ENCODE data around the gene MARK2. TPM values are rescaled to one million over a fixed set of nuclear protein-coding genes. Genes with fewer than 3 reads are reported as not detected.

MARK2 gene
- total RNA-seq, 2 donors from 2014 or later = 20.2 to 25.5 TPM

DNA sequence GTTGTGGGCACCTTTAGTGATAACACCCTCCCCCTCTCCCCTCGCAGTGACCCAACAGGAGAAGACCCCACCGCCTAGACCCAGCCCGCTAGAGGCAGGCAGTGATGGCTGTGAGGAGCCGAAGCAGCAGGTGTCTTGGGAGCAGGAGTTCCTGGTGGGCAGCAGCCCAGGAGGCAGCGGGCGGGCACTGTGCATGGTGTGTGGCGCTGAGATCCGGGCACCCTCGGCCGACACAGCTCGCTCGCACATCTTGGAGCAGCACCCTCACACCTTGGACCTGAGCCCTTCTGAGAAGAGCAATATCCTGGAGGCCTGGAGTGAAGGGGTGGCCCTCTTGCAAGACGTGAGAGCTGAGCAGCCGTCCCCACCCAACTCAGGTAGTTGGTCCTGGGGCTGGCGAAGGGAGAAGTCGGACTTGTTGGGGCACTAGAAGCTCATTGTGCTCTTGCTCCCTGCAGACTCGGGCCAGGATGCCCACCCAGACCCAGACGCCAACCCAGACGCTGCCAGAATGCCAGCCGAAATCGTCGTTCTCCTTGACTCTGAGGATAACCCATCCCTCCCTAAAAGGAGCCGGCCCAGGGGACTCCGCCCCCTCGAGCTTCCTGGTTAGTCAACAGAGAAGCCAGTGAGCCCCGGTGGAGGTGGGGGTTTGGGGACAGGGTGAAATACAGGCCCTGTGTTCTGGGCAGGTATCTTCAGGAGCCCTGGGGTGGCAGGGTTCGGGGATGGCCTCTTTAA is 21.0 kb upstream of the MARK2 start:
- Histone ChIP-seq H3K9me3 (no peaks in the 10 kb centered on the region), H3K27ac (no peak overlapping the region), H3K36me3 (peaks cover 46% of the 10 kb centered on the region), H3K27me3 (replicated peaks; ENCODE audit: insufficient read depth) (no peaks in the 10 kb centered on the region), H3K4me1 (ENCODE audit: control insufficient read depth in 1 of 2, low read depth in 2 of 2) (peaks cover 0 to 14% of the 10 kb centered on the region in 2 donors), H3K4me3 (no peak overlapping the region)
- TF ChIP-seq, protein P1, sequence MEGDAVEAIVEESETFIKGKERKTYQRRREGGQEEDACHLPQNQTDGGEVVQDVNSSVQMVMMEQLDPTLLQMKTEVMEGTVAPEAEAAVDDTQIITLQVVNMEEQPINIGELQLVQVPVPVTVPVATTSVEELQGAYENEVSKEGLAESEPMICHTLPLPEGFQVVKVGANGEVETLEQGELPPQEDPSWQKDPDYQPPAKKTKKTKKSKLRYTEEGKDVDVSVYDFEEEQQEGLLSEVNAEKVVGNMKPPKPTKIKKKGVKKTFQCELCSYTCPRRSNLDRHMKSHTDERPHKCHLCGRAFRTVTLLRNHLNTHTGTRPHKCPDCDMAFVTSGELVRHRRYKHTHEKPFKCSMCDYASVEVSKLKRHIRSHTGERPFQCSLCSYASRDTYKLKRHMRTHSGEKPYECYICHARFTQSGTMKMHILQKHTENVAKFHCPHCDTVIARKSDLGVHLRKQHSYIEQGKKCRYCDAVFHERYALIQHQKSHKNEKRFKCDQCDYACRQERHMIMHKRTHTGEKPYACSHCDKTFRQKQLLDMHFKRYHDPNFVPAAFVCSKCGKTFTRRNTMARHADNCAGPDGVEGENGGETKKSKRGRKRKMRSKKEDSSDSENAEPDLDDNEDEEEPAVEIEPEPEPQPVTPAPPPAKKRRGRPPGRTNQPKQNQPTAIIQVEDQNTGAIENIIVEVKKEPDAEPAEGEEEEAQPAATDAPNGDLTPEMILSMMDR (IDR thresholded peaks at IDR 0.05) = no peak
- ATAC-seq (ENCODE audit: insufficient number of reproducible peaks, low FRiP score, low read depth) (no peak), DNase-seq (ENCODE audit: low spot score) (no peak)

DNA sequence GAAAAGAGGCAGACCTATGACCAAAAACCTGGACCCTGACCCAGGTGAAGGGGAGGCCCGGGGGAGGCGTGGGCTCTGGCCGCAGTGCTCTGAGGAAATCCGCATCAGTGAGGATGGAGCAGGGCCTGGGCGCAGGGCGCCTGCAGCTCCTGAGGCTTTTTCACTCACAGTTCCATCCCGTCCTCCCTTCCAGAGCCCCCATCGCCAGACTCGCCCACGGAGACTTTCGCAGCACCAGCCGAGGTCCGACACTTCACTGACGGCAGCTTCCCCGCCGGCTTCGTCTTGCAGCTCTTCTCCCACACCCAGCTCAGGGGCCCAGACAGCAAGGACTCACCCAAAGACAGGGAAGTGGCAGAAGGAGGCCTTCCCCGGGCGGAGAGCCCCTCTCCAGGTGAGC is 20.3 kb upstream of the MARK2 start:
- Histone ChIP-seq H3K27ac (no peak overlapping the region), H3K4me3 (no peak overlapping the region), H3K4me1 (ENCODE audit: control insufficient read depth in 1 of 2, low read depth in 2 of 2) (peaks cover 0 to 14% of the 10 kb centered on the region in 2 donors), H3K36me3 (peaks cover 53% of the 10 kb centered on the region), H3K9me3 (no peaks in the 10 kb centered on the region), H3K27me3 (replicated peaks; ENCODE audit: insufficient read depth) (no peaks in the 10 kb centered on the region)
- ATAC-seq (ENCODE audit: insufficient number of reproducible peaks, low FRiP score, low read depth) = no peak
- DNase-seq (ENCODE audit: low spot score) = no peak
- TF ChIP-seq, protein P1 (IDR thresholded peaks at IDR 0.05) = no peak

DNA sequence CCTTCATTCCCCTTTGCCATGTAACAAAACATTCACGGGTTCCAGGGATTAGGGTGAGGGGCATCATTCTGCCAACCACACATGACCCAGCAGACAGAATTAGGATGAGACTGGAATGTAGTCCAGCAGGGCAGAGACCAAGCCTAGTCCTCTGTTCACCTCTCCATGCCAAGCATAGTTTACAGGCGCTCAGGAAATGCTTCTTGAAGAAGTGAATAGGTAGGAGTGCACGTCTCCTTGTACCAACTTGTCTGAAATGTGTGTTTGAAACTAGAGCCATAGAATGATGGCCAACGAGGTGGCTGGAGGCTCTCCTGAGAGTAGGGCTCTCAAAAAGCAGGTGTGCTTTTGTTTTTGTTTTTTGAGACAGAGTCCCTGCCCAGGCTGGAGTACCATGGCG is 17.5 kb upstream of the MARK2 start:
- peaks cover 64% of the 10 kb centered on the region for H3K36me3 ChIP-seq
- no peak for ATAC-seq (ENCODE audit: insufficient number of reproducible peaks, low FRiP score, low read depth)
- no peak overlapping the region for H3K27ac ChIP-seq

DNA sequence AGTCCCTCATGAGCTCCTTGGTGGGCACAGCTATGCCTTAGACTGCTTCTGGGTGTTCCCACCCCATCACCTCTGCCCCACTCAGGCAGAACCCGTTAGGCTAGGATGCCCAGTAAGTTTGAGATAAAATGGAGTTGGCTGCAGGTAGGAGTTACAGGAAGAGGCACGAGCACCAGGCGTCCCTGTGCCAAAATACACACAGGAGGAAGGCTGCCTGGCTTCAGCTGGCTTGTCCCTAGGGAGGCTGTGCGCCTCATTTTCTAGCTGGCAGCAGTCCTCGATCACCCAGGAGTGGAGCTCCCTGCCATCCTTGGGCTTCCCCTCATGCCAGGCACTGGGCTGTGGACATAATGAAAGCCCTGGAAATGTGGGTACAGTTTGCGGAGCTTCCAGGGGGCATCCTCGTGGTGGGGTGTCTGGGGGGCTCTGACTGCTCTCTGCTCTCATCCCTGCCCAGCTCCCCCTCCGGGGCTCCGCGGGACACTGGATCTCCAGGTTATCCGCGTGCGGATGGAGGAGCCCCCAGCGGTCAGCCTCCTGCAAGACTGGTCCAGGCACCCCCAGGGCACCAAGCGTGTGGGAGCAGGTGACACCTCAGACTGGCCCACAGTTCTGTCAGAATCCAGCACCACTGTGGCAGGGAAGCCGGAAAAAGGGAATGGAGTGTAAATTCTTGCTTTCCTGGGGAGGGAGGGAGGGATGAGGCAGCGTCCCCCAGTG is 12.3 kb upstream of the MARK2 start:
- DNase-seq (ENCODE audit: low spot score) = no peak
- no peaks in the 10 kb centered on the region for H3K27me3 ChIP-seq (replicated peaks; ENCODE audit: insufficient read depth)
- TF ChIP-seq, protein P1 (IDR thresholded peaks at IDR 0.05) = no peak
- H3K36me3 ChIP-seq = peaks cover 41% of the 10 kb centered on the region
- ATAC-seq (ENCODE audit: insufficient number of reproducible peaks, low FRiP score, low read depth) = no peak
- H3K4me1 ChIP-seq (ENCODE audit: control insufficient read depth in 1 of 2, low read depth in 2 of 2) = no peaks in the 10 kb centered on the region
- H3K27ac ChIP-seq = no peak overlapping the region
- no peak overlapping the region for H3K4me3 ChIP-seq
- no peaks in the 10 kb centered on the region for H3K9me3 ChIP-seq

More for the DNA sequence above, 17.5 kb upstream of the MARK2 start:
- Histone ChIP-seq H3K4me1 (ENCODE audit: control insufficient read depth in 1 of 2, low read depth in 2 of 2) (no peaks in the 10 kb centered on the region), H3K27me3 (replicated peaks; ENCODE audit: insufficient read depth) (no peaks in the 10 kb centered on the region), H3K4me3 (no peak overlapping the region), H3K9me3 (no peaks in the 10 kb centered on the region)
- TF ChIP-seq, protein P1 (IDR thresholded peaks at IDR 0.05) = no peak
- DNase-seq (ENCODE audit: low spot score) = no peak

DNA sequence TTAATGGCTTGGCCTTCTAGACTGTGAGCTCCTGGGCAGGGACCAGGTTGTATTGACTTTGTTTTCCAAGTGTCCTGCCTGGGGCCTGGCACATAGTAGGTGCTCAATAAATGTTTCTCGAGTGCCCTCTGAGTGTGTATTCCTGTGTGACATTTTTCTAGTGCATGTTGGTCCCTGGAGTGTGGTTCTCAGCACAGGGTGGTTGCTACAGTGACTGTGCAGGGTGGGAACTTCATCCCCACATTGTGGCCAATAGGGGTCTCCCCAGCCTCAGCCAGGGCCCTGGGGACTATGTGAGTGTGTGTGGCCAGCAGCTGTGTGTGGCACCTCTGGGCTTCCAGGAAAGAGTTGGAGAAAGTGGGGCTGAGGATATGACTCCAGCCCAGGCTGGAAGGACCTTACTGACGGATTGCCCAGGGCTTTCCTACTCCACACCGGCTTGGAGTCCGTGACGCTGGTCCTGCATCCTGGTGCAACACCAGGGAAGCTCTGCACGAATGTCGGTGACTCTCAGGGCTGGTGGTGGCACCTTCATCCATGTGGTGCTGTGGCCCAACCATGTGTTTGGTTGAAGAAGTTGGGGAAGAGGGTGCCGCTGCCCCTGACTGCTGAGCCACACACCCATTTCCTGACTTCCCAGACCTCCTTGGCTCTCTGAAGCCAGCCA is 9.0 kb upstream of the MARK2 start:
- no peak overlapping the region for H3K27ac ChIP-seq
- TF ChIP-seq, protein P1 (IDR thresholded peaks at IDR 0.05) = no peak
- no peaks in the 10 kb centered on the region for H3K27me3 ChIP-seq (replicated peaks; ENCODE audit: insufficient read depth)
- ATAC-seq (ENCODE audit: insufficient number of reproducible peaks, low FRiP score, low read depth) (no peak), DNase-seq (ENCODE audit: low spot score) (no peak)
- no peaks in the 10 kb centered on the region for H3K4me1 ChIP-seq (ENCODE audit: control insufficient read depth in 1 of 2, low read depth in 2 of 2)
- no peaks in the 10 kb centered on the region for H3K9me3 ChIP-seq
- no peak overlapping the region for H3K4me3 ChIP-seq
- peaks cover 13% of the 10 kb centered on the region for H3K36me3 ChIP-seq
